ENCODE measurements around the gene DBNL.

DNA sequence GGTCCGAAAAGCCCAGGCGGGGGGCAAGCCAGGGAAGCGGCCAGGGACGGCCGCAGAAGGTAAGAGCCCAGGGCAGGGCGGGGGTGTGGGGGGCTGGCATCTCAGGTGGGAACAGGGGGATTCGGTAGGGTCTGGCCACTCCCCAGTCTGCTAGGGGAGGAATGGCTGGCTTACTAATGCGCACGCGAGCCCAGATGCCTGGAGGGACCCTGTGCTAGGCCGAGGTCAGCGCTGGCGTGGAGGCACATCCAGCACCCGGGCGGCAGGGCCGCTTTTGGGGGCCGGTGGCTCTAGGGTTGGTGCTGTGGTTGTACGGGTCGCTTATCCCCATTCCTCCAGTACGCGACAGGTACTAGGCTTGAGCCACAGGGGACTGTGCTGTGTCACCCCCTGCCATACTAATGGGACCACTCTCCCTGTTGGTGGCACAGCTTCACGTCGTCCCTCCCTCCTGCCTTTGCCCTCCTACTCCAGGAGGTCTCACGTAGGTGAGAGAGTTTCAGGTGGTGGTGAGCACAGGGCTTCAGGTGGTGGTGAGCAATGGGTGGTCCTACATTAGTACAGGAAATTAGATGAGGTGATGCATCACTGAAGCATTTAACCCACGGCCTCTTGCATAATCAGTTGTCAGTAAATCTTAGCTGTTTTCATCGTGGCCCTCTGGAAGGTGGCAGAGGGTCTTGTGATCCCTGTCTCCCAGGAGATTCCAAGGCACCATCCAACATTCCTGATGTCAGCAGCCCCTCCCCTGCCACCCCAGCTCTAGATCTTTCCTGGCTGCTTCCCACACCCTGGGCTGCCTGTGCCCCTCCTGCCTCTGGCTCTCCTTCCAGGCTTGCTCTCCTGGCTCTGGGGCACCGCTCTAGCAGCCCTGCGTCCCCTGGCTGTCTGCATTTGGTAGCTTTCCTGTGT is 60.6 kb downstream of the DBNL start:
- TF ChIP-seq, protein P1, sequence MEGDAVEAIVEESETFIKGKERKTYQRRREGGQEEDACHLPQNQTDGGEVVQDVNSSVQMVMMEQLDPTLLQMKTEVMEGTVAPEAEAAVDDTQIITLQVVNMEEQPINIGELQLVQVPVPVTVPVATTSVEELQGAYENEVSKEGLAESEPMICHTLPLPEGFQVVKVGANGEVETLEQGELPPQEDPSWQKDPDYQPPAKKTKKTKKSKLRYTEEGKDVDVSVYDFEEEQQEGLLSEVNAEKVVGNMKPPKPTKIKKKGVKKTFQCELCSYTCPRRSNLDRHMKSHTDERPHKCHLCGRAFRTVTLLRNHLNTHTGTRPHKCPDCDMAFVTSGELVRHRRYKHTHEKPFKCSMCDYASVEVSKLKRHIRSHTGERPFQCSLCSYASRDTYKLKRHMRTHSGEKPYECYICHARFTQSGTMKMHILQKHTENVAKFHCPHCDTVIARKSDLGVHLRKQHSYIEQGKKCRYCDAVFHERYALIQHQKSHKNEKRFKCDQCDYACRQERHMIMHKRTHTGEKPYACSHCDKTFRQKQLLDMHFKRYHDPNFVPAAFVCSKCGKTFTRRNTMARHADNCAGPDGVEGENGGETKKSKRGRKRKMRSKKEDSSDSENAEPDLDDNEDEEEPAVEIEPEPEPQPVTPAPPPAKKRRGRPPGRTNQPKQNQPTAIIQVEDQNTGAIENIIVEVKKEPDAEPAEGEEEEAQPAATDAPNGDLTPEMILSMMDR (IDR thresholded peaks at IDR 0.05) = no peak
- TF ChIP-seq EP300 (IDR thresholded peaks at IDR 0.05) = peak; percentile 51 to 78

All from tibial nerve (tissue), 4 donors.